ENCODE results near the gene MINDY4B. TPM values are rescaled to one million over a fixed set of nuclear protein-coding genes. Genes with fewer than 3 reads are reported as not detected.

MINDY4B gene
- total and polyA plus RNA-seq, 2 experiments from 2014 or later: not detected

DNA sequence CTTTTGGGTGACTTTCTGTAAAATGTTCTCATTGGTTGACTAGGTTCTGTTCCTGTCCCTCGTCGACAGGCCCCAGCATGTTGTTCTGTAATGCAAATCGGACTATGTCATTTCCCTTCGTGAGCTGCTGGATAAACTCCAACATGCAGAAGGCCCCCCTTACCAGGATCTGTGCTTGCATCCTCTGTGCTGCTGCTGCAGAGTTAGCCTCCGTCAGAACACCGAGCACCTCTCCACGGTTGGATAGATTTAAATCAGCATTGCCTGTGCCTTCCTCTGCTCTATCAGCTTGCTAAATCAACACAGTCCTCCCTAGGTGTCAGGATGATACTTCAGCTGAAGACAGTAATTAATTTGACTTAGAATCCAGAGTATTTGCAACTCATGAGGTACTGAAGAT is 12.7 kb upstream of the MINDY4B start:
- Histone ChIP-seq H3K27ac (ENCODE audit: low read depth) (no peak overlapping the region), H3K79me2 (replicated peaks; ENCODE audit: insufficient read depth) (no peaks in the 10 kb centered on the region), H3K4me2 (no peak overlapping the region), H3K27me3 (ENCODE audit: insufficient read depth) (no peaks in the 10 kb centered on the region), H3K9me2 (ENCODE audit: insufficient read depth) (peaks cover 7% of the 10 kb centered on the region; the same call in 1 of the 2 replicates), H4K20me1 (replicated peaks; ENCODE audit: insufficient read depth) (no peaks in the 10 kb centered on the region), H3K4me1 (ENCODE audit: insufficient read depth) (peaks cover 23% of the 10 kb centered on the region), H2AFZ (peak overlapping the region; percentile 77), H3K4me3 (no peak overlapping the region), H3F3A (replicated peaks; ENCODE audit: low read depth) (no peaks in the 10 kb centered on the region; the same call in 1 of the 2 replicates), H3K36me3 (ENCODE audit: insufficient read depth) (no peaks in the 10 kb centered on the region)
- Mint-ChIP-seq H3K4me1 (peaks cover 42% of the 10 kb centered on the region), H3K27me3 (ENCODE audit: insufficient read depth, low read depth, poor library complexity) (peaks cover 7% of the 10 kb centered on the region), H3K9me3 (no peaks in the 10 kb centered on the region), H3K36me3 (ENCODE audit: low read depth) (no peaks in the 10 kb centered on the region), H3K4me3 (no peak overlapping the region), H3K27ac (no peak overlapping the region)
- ATAC-seq (peak; percentile 32; the same call in 2 of the 3 replicates), DNase-seq (ENCODE audit: low spot score) (no peak)
- TF ChIP-seq CREB1 (CRISPR knock-in tag; IDR thresholded peaks at IDR 0.05; ENCODE audit: low read depth) (no peak), EZH2phosphoT487 (IDR thresholded peaks at IDR 0.05; ENCODE audit: unreplicated experiment) (no peak), STAT1 (IDR thresholded peaks at IDR 0.05; ENCODE audit: unreplicated experiment) (no peak), NANOG (IDR thresholded peaks at IDR 0.05; ENCODE audit: borderline replicate concordance) (no peak)
- TF ChIP-seq, protein P1, sequence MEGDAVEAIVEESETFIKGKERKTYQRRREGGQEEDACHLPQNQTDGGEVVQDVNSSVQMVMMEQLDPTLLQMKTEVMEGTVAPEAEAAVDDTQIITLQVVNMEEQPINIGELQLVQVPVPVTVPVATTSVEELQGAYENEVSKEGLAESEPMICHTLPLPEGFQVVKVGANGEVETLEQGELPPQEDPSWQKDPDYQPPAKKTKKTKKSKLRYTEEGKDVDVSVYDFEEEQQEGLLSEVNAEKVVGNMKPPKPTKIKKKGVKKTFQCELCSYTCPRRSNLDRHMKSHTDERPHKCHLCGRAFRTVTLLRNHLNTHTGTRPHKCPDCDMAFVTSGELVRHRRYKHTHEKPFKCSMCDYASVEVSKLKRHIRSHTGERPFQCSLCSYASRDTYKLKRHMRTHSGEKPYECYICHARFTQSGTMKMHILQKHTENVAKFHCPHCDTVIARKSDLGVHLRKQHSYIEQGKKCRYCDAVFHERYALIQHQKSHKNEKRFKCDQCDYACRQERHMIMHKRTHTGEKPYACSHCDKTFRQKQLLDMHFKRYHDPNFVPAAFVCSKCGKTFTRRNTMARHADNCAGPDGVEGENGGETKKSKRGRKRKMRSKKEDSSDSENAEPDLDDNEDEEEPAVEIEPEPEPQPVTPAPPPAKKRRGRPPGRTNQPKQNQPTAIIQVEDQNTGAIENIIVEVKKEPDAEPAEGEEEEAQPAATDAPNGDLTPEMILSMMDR (conservative IDR thresholded peaks at IDR 0.05; ENCODE audit: low read depth in 2 of 2): no peak
- TF ChIP-seq, protein P2, sequence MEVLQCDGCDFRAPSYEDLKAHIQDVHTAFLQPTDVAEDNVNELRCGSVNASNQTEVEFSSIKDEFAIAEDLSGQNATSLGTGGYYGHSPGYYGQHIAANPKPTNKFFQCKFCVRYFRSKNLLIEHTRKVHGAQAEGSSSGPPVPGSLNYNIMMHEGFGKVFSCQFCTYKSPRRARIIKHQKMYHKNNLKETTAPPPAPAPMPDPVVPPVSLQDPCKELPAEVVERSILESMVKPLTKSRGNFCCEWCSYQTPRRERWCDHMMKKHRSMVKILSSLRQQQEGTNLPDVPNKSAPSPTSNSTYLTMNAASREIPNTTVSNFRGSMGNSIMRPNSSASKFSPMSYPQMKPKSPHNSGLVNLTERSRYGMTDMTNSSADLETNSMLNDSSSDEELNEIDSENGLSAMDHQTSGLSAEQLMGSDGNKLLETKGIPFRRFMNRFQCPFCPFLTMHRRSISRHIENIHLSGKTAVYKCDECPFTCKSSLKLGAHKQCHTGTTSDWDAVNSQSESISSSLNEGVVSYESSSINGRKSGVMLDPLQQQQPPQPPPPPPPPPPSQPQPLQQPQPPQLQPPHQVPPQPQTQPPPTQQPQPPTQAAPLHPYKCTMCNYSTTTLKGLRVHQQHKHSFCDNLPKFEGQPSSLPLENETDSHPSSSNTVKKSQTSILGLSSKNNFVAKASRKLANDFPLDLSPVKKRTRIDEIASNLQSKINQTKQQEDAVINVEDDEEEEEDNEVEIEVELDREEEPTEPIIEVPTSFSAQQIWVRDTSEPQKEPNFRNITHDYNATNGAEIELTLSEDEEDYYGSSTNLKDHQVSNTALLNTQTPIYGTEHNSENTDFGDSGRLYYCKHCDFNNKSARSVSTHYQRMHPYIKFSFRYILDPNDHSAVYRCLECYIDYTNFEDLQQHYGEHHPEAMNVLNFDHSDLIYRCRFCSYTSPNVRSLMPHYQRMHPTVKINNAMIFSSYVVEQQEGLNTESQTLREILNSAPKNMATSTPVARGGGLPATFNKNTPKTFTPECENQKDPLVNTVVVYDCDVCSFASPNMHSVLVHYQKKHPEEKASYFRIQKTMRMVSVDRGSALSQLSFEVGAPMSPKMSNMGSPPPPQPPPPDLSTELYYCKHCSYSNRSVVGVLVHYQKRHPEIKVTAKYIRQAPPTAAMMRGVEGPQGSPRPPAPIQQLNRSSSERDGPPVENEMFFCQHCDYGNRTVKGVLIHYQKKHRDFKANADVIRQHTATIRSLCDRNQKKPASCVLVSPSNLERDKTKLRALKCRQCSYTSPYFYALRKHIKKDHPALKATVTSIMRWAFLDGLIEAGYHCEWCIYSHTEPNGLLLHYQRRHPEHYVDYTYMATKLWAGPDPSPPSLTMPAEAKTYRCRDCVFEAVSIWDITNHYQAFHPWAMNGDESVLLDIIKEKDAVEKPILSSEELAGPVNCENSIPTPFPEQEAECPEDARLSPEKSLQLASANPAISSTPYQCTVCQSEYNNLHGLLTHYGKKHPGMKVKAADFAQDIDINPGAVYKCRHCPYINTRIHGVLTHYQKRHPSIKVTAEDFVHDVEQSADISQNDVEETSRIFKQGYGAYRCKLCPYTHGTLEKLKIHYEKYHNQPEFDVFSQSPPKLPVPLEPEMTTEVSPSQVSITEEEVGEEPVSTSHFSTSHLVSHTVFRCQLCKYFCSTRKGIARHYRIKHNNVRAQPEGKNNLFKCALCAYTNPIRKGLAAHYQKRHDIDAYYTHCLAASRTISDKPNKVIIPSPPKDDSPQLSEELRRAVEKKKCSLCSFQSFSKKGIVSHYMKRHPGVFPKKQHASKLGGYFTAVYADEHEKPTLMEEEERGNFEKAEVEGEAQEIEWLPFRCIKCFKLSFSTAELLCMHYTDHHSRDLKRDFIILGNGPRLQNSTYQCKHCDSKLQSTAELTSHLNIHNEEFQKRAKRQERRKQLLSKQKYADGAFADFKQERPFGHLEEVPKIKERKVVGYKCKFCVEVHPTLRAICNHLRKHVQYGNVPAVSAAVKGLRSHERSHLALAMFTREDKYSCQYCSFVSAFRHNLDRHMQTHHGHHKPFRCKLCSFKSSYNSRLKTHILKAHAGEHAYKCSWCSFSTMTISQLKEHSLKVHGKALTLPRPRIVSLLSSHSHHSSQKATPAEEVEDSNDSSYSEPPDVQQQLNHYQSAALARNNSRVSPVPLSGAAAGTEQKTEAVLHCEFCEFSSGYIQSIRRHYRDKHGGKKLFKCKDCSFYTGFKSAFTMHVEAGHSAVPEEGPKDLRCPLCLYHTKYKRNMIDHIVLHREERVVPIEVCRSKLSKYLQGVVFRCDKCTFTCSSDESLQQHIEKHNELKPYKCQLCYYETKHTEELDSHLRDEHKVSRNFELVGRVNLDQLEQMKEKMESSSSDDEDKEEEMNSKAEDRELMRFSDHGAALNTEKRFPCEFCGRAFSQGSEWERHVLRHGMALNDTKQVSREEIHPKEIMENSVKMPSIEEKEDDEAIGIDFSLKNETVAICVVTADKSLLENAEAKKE (CRISPR knock-in tag; IDR thresholded peaks at IDR 0.05): no peak
- TF ChIP-seq, protein P3, sequence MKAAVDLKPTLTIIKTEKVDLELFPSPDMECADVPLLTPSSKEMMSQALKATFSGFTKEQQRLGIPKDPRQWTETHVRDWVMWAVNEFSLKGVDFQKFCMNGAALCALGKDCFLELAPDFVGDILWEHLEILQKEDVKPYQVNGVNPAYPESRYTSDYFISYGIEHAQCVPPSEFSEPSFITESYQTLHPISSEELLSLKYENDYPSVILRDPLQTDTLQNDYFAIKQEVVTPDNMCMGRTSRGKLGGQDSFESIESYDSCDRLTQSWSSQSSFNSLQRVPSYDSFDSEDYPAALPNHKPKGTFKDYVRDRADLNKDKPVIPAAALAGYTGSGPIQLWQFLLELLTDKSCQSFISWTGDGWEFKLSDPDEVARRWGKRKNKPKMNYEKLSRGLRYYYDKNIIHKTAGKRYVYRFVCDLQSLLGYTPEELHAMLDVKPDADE (IDR thresholded peaks at IDR 0.05): no peak

Data from GM23338 (cell line).